ENCODE measurements around the gene PTPRF.

PTPRF gene

DNA sequence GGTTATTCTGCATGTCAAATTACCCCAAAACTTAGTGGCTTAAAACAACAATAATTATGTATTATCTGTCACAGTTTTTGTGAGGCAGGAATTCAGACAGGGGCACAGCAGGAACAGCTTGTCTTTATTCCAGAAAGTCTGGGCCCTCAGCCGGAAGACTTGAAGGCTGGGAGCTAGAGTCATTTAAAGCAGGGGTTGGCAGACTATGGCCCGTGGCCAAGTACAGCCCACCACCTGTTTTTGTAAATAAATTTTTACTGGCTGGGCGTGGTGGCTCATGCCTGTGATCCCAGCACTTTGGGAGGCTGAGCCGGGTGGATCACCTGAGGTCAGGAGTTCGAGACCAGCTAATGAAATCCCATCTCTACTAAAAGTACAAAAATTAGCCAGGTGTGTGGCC is 79.7 kb downstream of the PTPRF start:
- no peak for TF ChIP-seq EZH2 (IDR thresholded peaks at IDR 0.05; ENCODE audit: borderline replicate concordance, low read depth, low read length, severe bottlenecking)
- TF ChIP-seq, protein P1, sequence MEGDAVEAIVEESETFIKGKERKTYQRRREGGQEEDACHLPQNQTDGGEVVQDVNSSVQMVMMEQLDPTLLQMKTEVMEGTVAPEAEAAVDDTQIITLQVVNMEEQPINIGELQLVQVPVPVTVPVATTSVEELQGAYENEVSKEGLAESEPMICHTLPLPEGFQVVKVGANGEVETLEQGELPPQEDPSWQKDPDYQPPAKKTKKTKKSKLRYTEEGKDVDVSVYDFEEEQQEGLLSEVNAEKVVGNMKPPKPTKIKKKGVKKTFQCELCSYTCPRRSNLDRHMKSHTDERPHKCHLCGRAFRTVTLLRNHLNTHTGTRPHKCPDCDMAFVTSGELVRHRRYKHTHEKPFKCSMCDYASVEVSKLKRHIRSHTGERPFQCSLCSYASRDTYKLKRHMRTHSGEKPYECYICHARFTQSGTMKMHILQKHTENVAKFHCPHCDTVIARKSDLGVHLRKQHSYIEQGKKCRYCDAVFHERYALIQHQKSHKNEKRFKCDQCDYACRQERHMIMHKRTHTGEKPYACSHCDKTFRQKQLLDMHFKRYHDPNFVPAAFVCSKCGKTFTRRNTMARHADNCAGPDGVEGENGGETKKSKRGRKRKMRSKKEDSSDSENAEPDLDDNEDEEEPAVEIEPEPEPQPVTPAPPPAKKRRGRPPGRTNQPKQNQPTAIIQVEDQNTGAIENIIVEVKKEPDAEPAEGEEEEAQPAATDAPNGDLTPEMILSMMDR (IDR thresholded peaks at IDR 0.05; ENCODE audit: borderline replicate concordance, extremely low read depth, low read length, poor library complexity, severe bottlenecking): no peak

DNA sequence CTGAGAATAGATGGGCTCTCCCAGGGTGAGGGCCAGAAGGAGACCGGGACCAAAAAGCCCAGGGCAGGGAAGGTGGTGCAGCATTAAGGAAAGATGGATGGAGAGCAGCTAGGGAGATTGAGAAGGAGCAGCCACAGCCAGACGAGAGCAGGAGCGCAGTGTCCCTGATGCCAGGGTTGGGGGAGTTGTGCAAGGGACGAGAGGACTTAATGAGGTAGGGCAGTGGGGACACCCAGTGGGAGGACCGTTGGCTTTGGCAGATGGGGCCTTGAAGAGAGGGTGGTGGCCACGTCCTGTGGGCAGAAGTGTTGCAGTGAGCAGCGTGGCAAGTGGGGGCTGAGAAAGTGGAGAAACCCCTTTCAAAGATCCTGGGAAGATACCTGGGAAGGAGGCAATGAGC is 81.3 kb downstream of the PTPRF start:
- DNase-seq: no peak
- Histone ChIP-seq H3K27me3 (ENCODE audit: insufficient read depth, low read length, poor library complexity) (no peaks in the 10 kb centered on the region), H3K36me3 (ENCODE audit: insufficient read depth, low read length) (no peaks in the 10 kb centered on the region), H3K9me3 (ENCODE audit: insufficient read depth, low read length, severe bottlenecking) (no peaks in the 10 kb centered on the region), H3K4me2 (ENCODE audit: insufficient read depth, low read length) (no peak overlapping the region), H3K4me1 (ENCODE audit: insufficient read depth, low read length) (no peaks in the 10 kb centered on the region), H3K4me3 (ENCODE audit: low read depth in 1 of 2, low read length in 2 of 2) (no peak overlapping the region), H3K27ac (ENCODE audit: low read length) (no peak overlapping the region), H4K20me1 (ENCODE audit: insufficient read depth, low read length) (no peaks in the 10 kb centered on the region), H3K79me2 (ENCODE audit: insufficient read depth, low read length) (no peaks in the 10 kb centered on the region), H2AFZ (ENCODE audit: low read depth, low read length) (no peak overlapping the region), H3K9ac (ENCODE audit: low read depth, low read length) (no peak overlapping the region)
- no peak for ATAC-seq (ENCODE audit: insufficient read depth, low read depth)
- TF ChIP-seq EZH2 (IDR thresholded peaks at IDR 0.05; ENCODE audit: borderline replicate concordance, low read depth, low read length, severe bottlenecking): no peak

More for the DNA sequence above, 79.7 kb downstream of the PTPRF start:
- Histone ChIP-seq H4K20me1 (ENCODE audit: insufficient read depth, low read length) (no peaks in the 10 kb centered on the region), H3K27ac (ENCODE audit: low read length) (no peak overlapping the region), H3K9ac (ENCODE audit: low read depth, low read length) (no peak overlapping the region), H3K79me2 (ENCODE audit: insufficient read depth, low read length) (no peaks in the 10 kb centered on the region), H3K9me3 (ENCODE audit: insufficient read depth, low read length, severe bottlenecking) (no peaks in the 10 kb centered on the region), H2AFZ (ENCODE audit: low read depth, low read length) (no peak overlapping the region), H3K27me3 (ENCODE audit: insufficient read depth, low read length, poor library complexity) (no peaks in the 10 kb centered on the region), H3K4me1 (ENCODE audit: insufficient read depth, low read length) (no peaks in the 10 kb centered on the region), H3K4me2 (ENCODE audit: insufficient read depth, low read length) (no peak overlapping the region), H3K36me3 (ENCODE audit: insufficient read depth, low read length) (no peaks in the 10 kb centered on the region), H3K4me3 (ENCODE audit: low read depth in 1 of 2, low read length in 2 of 2) (no peak overlapping the region)
- DNase-seq (no peak), ATAC-seq (ENCODE audit: insufficient read depth, low read depth) (no peak)

DNA sequence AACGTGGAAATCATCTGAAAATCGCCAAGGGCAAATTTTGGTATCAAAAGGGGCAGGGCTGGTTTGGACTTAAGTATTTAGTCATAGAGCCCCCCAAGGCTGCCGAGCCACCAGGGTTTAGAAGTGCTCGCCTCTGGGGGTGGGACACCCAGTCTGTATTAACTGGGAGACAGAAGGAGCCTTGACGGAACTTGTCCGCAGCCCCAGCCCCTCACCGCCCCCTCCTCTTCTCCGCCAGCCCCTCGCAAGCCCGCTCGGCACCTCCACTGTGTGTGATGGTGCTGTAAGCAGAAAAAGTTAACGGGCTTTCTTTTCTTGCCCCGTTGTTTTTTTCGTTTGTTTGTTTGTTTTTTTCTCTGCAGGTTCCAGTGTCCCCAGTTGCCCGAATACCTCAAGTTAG is 81.7 kb downstream of the PTPRF start:
- TF ChIP-seq, protein P1 (IDR thresholded peaks at IDR 0.05; ENCODE audit: borderline replicate concordance, extremely low read depth, low read length, poor library complexity, severe bottlenecking): no peak
- no peak for TF ChIP-seq EZH2 (IDR thresholded peaks at IDR 0.05; ENCODE audit: borderline replicate concordance, low read depth, low read length, severe bottlenecking)
- Histone ChIP-seq H3K9me3 (ENCODE audit: insufficient read depth, low read length, severe bottlenecking) (no peaks in the 10 kb centered on the region), H4K20me1 (ENCODE audit: insufficient read depth, low read length) (no peaks in the 10 kb centered on the region), H3K9ac (ENCODE audit: low read depth, low read length) (no peak overlapping the region), H2AFZ (ENCODE audit: low read depth, low read length) (no peak overlapping the region), H3K36me3 (ENCODE audit: insufficient read depth, low read length) (no peaks in the 10 kb centered on the region), H3K27ac (ENCODE audit: low read length) (no peak overlapping the region), H3K4me2 (ENCODE audit: insufficient read depth, low read length) (no peak overlapping the region), H3K4me1 (ENCODE audit: insufficient read depth, low read length) (no peaks in the 10 kb centered on the region), H3K27me3 (ENCODE audit: insufficient read depth, low read length, poor library complexity) (no peaks in the 10 kb centered on the region), H3K79me2 (ENCODE audit: insufficient read depth, low read length) (no peaks in the 10 kb centered on the region), H3K4me3 (ENCODE audit: low read depth in 1 of 2, low read length in 2 of 2) (no peak overlapping the region)
- ATAC-seq (ENCODE audit: insufficient read depth, low read depth) (no peak), DNase-seq (no peak)

DNA sequence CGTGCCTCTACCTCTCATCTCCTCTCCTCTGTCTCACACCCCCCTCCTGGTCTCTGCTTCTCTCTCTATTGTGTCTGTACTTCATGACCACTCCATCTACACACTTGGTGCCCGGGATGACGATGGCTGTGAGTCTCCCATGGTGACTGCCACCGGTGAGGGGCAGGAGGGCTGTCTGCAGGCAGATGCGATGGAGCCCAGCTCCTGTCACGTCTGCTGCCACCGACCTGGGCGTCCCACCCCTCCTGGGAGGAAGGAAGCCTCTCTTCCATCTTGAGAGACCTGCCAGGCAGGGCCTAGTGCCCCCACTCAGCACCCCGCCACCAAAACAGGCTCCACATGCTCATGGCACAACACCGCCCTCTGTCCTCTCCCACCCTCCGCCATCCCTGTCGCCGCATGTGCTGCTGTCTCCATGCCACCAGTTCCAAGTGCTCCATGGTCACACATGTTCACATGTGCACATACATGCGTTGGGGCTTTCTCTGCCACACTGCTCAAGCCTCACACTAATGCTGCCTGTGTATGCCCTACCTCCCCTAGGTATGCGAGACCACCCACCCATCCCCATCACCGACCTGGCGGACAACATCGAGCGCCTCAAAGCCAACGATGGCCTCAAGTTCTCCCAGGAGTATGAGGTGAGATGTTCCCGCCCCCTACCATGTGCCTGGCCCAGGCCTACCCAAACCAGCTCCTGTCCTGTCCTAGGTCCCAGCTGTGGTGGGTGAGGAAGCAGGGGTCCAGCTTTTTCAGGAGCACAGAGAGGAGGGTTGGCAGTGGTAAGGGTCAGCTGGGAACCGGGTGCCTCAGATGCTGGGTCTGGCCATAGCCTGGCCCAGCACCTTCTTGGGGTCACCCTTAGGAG is 82.6 kb downstream of the PTPRF start:
- H3K36me3 ChIP-seq (ENCODE audit: insufficient read depth, low read length): no peaks in the 10 kb centered on the region
- H3K4me3 ChIP-seq (ENCODE audit: low read depth in 1 of 2, low read length in 2 of 2): no peak overlapping the region
- DNase-seq: no peak
- no peaks in the 10 kb centered on the region for H3K9me3 ChIP-seq (ENCODE audit: insufficient read depth, low read length, severe bottlenecking)
- H3K79me2 ChIP-seq (ENCODE audit: insufficient read depth, low read length): no peaks in the 10 kb centered on the region
- no peak overlapping the region for H2AFZ ChIP-seq (ENCODE audit: low read depth, low read length)
- no peak overlapping the region for H3K4me2 ChIP-seq (ENCODE audit: insufficient read depth, low read length)
- H3K27ac ChIP-seq (ENCODE audit: low read length): no peak overlapping the region
- no peaks in the 10 kb centered on the region for H4K20me1 ChIP-seq (ENCODE audit: insufficient read depth, low read length)
- TF ChIP-seq, protein P1 (IDR thresholded peaks at IDR 0.05; ENCODE audit: borderline replicate concordance, extremely low read depth, low read length, poor library complexity, severe bottlenecking): no peak
- TF ChIP-seq EZH2 (IDR thresholded peaks at IDR 0.05; ENCODE audit: borderline replicate concordance, low read depth, low read length, severe bottlenecking): no peak
- no peak overlapping the region for H3K9ac ChIP-seq (ENCODE audit: low read depth, low read length)
- no peak for ATAC-seq (ENCODE audit: insufficient read depth, low read depth)
- H3K27me3 ChIP-seq (ENCODE audit: insufficient read depth, low read length, poor library complexity): no peaks in the 10 kb centered on the region
- H3K4me1 ChIP-seq (ENCODE audit: insufficient read depth, low read length): no peaks in the 10 kb centered on the region
